ENCODE data around the gene PDE8B.
"Not testable (repeated sequence)": the region's sequence is repeated elsewhere in the genome, so short reads cannot be mapped to it uniquely, and the experiment has no call there.

The PDE8B gene

DNA sequence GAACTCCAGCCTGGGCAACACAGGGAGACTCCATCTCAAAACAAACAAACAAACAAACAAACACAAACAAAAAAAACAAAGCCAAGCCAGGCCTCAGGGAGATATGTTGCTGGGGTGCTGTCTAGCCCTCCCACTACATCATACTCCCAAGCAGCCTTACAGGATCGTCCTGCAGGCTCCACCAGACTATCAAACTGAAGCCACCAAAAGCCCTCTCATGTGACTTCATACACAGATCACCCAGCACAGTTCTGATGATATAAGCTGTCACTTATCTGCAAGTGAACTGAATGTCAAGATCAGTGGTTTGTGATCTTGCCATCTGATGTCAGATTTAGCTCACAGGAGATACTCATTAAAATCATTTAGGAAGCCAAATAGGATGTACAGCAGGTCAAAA, 238.4 kb downstream of the PDE8B start:
- no peak for DNase-seq (ENCODE audit: low spot score)
- no peak for TF ChIP-seq CTCF (IDR thresholded peaks at IDR 0.05; ENCODE audit: extremely low read depth, missing control alignments)

DNA sequence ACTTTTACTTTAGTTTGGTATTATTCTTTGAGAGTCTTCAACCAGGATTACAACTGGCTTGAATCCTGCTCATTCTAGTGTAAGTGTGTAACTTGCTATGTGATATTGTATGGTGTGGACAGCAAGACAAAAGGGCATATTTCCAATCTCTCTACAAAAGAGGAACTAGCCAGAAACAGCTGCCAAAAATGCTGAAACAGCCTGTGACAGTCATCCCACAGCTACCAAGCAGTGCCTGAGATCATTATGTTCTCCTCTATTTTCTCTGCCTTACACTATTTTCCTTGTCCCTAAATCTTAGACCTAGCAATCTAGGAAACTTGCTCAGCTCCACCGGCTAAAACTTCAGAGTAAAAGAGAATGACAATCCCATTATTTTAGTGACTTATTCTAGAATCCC, 238.8 kb downstream of the PDE8B start:
- TF ChIP-seq CTCF (IDR thresholded peaks at IDR 0.05; ENCODE audit: extremely low read depth, missing control alignments) = no peak
- DNase-seq (ENCODE audit: low spot score) = no peak

GRCh38 chr5:77449981-77450380, 239.5 kb downstream of the PDE8B start:
- no peak for TF ChIP-seq CTCF (IDR thresholded peaks at IDR 0.05; ENCODE audit: extremely low read depth, missing control alignments)
- no peak for DNase-seq (ENCODE audit: low spot score)

DNA sequence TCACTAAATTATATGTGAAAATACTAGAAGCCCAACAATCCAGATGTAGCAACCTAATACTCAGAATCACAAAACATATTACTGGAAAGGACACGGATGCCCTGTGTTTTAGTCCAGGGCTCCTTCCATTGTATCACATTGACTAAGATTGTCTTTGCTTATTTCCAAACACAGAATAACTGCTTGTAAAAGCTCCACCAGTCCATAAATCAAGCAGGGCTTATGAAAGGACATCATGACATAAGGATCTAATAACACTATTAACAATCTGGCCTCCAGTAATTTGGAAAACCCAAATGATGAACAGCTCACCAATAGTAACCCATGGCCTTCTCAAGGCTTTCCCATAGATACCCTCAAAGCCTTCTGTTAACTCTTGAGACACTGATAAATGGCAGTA, 241.9 kb downstream of the PDE8B start:
- no peak for DNase-seq (ENCODE audit: low spot score)

DNA sequence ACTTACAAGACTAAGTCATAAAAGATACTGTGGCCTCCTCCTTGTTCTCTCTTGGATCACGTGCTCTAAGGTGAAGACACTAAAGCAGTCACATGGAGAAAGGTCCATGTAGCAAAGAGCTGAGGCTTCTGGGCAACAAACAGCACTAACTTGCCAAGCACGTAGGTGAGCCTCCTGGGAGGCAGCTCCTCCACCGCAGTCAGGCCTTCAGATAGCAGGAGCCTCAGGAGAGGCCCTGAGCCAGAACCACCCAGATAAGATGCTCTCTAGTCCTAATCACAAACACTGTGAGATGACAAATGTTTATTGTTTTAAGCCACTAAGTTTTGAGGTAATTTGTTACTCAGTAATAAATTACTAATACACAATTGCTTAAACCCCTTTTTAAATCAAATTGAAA, 243.6 kb downstream of the PDE8B start:
- no peak for DNase-seq (ENCODE audit: low spot score)
- TF ChIP-seq CTCF (IDR thresholded peaks at IDR 0.05; ENCODE audit: extremely low read depth, missing control alignments) = no peak

More for the DNA sequence above, 241.9 kb downstream of the PDE8B start:
- no peak for TF ChIP-seq CTCF (IDR thresholded peaks at IDR 0.05; ENCODE audit: extremely low read depth, missing control alignments)

GRCh38 chr5:77461287-77461686, 250.8 kb downstream of the PDE8B start:
- DNase-seq (ENCODE audit: low spot score) = no peak
- TF ChIP-seq CTCF (IDR thresholded peaks at IDR 0.05; ENCODE audit: extremely low read depth, missing control alignments) = no peak

- TF ChIP-seq CTCF (IDR thresholded peaks at IDR 0.05; ENCODE audit: extremely low read depth, missing control alignments) = no peak
These were observed 253.4 kb downstream of the PDE8B start for GRCh38 chr5:77463905-77464304.

GRCh38 chr5:77468875-77469274, 258.4 kb downstream of the PDE8B start:
- not testable (repeated sequence) for DNase-seq (ENCODE audit: low spot score)

More at GRCh38 chr5:77463905-77464304, 253.4 kb downstream of the PDE8B start:
- no peak for DNase-seq (ENCODE audit: low spot score)

DNA sequence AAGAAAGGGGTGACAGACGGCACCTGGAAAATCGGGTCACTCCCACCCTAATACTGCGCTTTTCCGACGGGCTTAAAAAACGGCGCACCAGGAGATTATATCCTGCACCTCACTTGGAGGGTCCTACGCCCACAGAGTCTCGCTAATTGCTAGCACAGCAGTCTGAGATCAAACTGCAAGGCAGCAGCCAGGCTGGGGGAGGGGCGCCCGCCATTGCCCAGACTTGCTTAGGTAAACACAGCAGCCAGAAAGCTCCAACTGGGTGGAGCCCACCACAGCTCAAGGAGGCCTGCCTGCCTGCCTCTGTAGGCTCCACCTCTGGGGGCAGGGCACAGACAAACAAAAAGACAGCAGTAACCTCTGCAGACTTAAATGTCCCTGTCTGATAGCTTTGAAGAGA, 264.6 kb downstream of the PDE8B start:
- DNase-seq (ENCODE audit: low spot score) = not testable (repeated sequence)
